ENCODE measurements around the gene ADCY6. TPM values are rescaled to one million over a fixed set of nuclear protein-coding genes. Genes with fewer than 3 reads are reported as not detected.
A peak's percentile ranks its signal among the peaks of the same experiment; 100 is the strongest.

The ADCY6 gene
- total RNA-seq, 4 donors from 2014 or later = 11.4 to 13.6 (median 12.6) TPM

- peaks cover 21 to 33% of the 10 kb centered on the region in 2 donors for H3K4me1 ChIP-seq
- ATAC-seq = no peak
- in situ Hi-C loops (cut with MboI; ENCODE audit: low sequenced_read_pairs in 4 of 4) = no loop called here
- peaks cover 6 to 28% (median 19%) of the 10 kb centered on the region in 3 donors for H3K27me3 ChIP-seq
- TF ChIP-seq CTCF (IDR thresholded peaks at IDR 0.05 in 4 of 5, conservative IDR thresholded peaks at IDR 0.05 in 1 of 5) = no peak
- TF ChIP-seq POLR2A (IDR thresholded peaks at IDR 0.05) = no peak
- H3K4me3 ChIP-seq = peak overlapping the region in 2 of 4 donors; percentile 78 to 87
- H3K27ac ChIP-seq = no peak overlapping the region
- intact Hi-C loops (cut with DNase I; ENCODE audit: low total_unique reads) = loop anchor here (10.0 kb wide), 2 partner anchors 461 to 621 kb away; partner anchors contain the start of gene ZNF641
- no peaks in the 10 kb centered on the region for H3K9me3 ChIP-seq
- DNase-seq = no peak
- H3K36me3 ChIP-seq = no peaks in the 10 kb centered on the region
These were observed 27.4 kb upstream of the ADCY6 start for GRCh38 chr12:48816143-48816854.

GRCh38 chr12:48815126-48816110, 26.5 kb upstream of the ADCY6 start:
- peak overlapping the region; percentile 78 to 87 (median 82) for H3K4me3 ChIP-seq
- peaks cover 6 to 28% (median 19%) of the 10 kb centered on the region in 3 donors for H3K27me3 ChIP-seq
- DNase-seq (peak; percentile 53 to 60), ATAC-seq (peak; percentile 77 to 86)
- peak overlapping the region; percentile 79 to 85 (median 80) for H3K27ac ChIP-seq
- intact Hi-C loops (cut with DNase I; ENCODE audit: low total_unique reads) (loop anchor here (10.0 kb wide), 2 partner anchors 461 to 621 kb away; partner anchors contain the start of gene ZNF641), in situ Hi-C loops (cut with MboI; ENCODE audit: low sequenced_read_pairs in 4 of 4) (no loop called here)
- H3K9me3 ChIP-seq = no peaks in the 10 kb centered on the region
- no peaks in the 10 kb centered on the region for H3K36me3 ChIP-seq
- H3K4me1 ChIP-seq = peaks cover 21 to 33% of the 10 kb centered on the region in 2 donors
- no peak for TF ChIP-seq CTCF (IDR thresholded peaks at IDR 0.05 in 4 of 5, conservative IDR thresholded peaks at IDR 0.05 in 1 of 5)
- peak; percentile 2 to 28 for TF ChIP-seq POLR2A (IDR thresholded peaks at IDR 0.05)

GRCh38 chr12:48814262-48815125, 25.6 kb upstream of the ADCY6 start:
- ATAC-seq = peak; percentile 81 to 84
- intact Hi-C loops (cut with DNase I; ENCODE audit: low total_unique reads) = loop anchor here (10.0 kb wide), 2 partner anchors 460 to 620 kb away; partner anchors contain the start of gene ZNF641

More at GRCh38 chr12:48814262-48815125, 25.6 kb upstream of the ADCY6 start:
- TF ChIP-seq POLR2A (IDR thresholded peaks at IDR 0.05) = peak in 1 of 2 donors; percentile 54
- TF ChIP-seq CTCF (IDR thresholded peaks at IDR 0.05 in 4 of 5, conservative IDR thresholded peaks at IDR 0.05 in 1 of 5) = peak; percentile 90 to 100 (median 95)
- DNase-seq = peak; percentile 49 to 69
- H3K4me1 ChIP-seq = peaks cover 21 to 33% of the 10 kb centered on the region in 2 donors
- in situ Hi-C loops (cut with MboI; ENCODE audit: low sequenced_read_pairs in 4 of 4) = no loop called here
- H3K4me3 ChIP-seq = peak overlapping the region; percentile 78 to 87 (median 82)
- peak overlapping the region; percentile 79 to 85 (median 80) for H3K27ac ChIP-seq
- no peaks in the 10 kb centered on the region for H3K36me3 ChIP-seq
- H3K27me3 ChIP-seq = peaks cover 6 to 24% (median 19%) of the 10 kb centered on the region in 3 donors
- H3K9me3 ChIP-seq = no peaks in the 10 kb centered on the region

Data from gastrocnemius medialis (tissue), 4 donors.